ENCODE results near the gene LNP1.
"Not testable (repeated sequence)": the region's sequence is repeated elsewhere in the genome, so short reads cannot be mapped to it uniquely, and the experiment has no call there.

The LNP1 gene, protein sequence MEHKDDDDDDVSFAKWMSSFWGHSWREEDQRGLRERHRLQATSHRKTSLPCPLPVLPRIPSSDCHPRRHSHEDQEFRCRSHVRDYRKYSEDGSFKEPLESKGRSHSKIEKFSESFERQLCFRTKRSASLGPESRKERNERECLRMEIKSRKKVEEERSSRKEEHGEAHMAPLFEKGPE

DNA sequence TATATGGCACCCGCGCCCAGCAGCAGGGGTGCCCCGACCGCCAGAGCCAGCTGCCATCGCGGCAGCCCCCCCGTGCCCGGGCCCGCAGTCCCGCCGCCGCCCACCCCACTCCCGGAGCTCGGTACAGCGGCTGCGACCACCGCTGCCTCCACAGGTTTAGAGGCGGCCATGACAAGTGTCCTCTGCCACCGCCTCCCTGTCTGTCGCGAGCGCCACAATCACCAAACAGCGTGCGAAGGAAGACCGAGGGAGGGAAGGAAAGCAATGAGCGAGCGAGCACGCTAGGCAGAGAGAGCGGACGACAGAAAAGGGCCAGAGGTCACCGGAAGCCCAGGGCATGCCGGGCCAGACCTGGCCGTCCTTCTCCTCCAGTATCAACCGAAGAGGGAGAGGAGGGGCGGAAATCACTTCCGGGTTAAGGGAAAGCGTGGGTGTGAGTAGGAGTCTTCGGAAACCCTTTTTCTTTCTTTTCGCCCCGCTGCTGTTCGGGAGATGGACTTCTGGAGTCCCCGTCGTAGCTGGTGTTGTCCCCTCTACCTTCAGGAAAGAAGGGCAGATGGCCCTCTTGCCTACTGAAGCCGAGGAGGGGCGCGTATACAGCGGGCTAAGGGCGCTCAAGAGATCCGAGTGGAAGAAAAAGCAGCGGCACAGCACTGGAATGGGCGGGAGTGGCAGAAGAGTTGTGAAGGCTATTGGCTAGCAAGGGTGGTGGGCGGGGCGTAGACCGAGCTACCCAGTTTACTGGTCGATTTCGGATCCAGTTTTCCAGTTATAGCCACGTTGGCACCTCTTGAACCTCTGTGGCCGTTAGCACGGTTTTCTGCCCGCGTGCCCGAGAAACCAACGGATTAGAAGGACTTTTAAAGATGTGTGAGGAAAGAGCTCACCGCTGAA is at the start of gene LNP1, which contains the start of gene TOMM70:
Gene LNP1 (plus strand): TSS at position 760 of the 894 bp plus-strand sequence. CDS start 28,191 bp downstream, outside the sequence.
Gene TOMM70 (minus strand): TSS at position 310 of the 894 bp plus-strand sequence. CDS start 140 bp downstream, at position 170.
- peak; percentile 94 for DNase-seq (ENCODE audit: low spot score)

DNA sequence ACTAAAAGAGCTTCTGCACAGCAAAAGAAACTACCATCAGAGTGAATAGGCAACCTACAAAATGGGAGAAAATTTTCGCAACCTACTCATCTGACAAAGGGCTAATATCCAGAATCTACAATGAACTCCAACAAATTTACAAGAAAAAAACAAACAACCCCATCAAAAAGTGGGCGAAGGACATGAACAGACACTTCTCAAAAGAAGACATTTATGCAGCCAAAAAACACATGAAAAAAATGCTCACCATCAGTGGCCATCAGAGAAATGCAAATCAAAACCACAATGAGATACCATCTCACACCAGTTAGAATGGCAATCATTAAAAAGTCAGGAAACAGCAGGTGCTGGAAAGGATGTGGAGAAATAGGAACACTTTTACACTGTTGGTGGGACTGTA is 49.6 kb upstream of the LNP1 start:
- DNase-seq (ENCODE audit: low spot score): not testable (repeated sequence)

DNA sequence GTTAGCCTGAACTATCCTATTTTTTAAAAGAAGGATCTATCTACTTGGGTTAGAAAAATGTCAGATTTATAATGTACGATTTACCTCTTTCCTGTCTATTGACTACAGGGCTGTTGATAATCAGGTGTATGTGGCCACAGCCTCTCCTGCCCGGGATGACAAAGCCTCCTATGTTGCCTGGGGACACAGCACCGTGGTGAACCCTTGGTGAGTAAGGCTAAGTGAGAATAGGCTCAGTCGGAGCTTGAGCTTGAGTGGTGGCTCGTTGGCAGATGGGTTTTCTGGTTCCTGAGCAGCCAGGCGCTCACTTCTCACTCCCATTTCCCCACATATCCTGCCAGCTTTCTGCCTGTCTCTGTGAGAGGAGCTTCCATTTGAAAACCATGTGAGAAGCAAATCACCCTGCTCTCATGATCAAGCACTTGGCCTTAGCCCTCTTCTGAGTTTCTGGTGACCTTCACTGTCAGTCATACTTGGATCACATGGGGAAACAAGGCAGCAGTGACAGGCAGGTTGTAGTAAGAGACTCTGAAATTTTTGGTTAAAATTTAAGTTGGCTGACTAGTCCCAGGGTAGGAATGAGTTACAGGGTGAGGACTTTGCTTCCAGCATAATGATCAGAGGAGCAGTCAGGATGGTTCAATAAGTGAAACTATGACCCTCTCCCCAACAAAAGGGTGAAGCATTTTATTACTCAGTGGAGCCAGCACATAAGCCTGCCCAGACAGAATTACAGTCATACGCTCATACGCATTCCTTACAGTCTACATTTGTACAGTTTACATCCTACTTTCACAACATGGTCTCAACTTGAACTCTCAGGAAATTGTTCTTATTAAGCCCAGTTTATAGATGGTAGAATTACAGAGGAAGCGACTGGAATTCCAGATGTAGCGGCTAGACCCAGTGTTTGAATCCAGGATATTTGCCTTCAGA is 48.8 kb upstream of the LNP1 start:
- DNase-seq (ENCODE audit: low spot score): no peak

GRCh38 chr3:100354850-100355249 is 46.5 kb upstream of the LNP1 start:
- peak; percentile 73 for DNase-seq (ENCODE audit: low spot score)

GRCh38 chr3:100358413-100358812 is 42.9 kb upstream of the LNP1 start:
- DNase-seq (ENCODE audit: low spot score): no peak

DNA sequence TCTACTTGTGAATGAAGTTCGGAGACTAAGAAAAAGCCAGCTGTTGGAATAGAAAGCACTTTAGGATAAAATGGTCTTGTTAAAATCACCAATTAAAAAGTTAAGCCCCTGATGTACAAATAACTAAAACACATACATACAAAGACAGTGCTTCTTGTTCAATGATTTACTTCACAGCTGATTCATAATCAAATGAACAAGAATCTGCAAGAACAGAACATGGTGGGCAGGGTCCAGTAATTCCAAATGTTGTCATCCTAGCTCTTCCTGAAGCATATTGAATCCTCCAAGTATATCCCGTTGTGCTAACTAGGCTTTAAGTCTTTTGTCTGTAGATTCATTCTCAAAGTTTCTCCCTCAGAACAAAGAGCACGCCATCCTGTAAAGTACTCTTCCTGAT is 42.3 kb upstream of the LNP1 start:
- no peak for DNase-seq (ENCODE audit: low spot score)

DNA sequence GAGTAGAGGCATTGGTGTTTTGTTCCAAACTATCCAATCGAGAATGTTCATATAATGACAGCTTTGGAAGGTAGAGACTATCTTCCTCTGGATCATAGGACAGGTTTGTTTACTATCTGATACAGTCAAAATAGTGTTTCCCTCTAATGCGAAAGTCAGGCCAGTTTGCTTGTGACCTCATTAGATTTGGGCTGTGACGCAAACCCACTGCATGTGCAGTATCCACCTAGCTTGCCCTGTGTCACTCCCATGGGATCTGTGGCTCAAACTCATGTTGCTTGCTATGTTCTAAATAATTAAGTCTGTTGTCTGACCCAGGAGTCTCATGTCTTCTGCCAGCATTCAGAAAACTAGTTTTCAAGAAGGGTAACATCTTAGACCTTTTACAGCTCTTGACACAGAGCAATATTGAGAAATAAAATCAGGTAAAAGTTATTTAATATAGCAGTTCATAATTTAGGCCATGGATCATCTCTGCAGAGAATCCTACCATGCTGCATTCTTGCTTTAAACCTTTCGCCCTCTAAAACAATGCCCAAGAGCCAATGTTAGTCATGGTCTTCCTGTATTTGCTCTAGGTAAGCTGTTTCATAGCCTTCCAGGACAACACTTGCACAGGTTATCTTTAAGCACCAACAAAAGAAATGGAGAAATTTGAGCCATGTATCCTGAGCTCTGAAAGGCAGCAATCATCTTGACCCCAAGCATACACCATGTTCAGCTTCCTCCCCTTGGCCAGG is 40.4 kb upstream of the LNP1 start:
- DNase-seq (ENCODE audit: low spot score): no peak

DNA sequence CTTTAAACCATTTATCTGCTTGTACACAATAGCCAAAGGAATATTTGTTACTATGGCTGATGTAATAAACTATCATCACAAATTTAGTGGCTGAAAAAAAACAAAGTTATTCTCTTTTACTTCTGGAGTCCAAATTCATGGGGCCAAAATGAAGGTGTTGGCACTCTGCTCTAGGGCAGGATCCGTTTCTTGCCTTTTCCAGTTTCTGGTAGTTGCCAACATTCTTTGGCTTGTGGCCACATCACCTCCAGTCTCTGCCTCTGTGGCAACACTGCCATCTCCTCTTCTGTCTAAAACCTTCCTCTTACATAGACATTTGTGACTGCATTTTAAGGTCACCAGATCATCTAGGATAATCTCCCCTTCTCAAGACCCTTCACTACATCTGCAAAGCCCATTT is 39.4 kb upstream of the LNP1 start:
- no peak for DNase-seq (ENCODE audit: low spot score)

GRCh38 chr3:100364421-100364820 is 36.9 kb upstream of the LNP1 start:
- no peak for DNase-seq (ENCODE audit: low spot score)

DNA sequence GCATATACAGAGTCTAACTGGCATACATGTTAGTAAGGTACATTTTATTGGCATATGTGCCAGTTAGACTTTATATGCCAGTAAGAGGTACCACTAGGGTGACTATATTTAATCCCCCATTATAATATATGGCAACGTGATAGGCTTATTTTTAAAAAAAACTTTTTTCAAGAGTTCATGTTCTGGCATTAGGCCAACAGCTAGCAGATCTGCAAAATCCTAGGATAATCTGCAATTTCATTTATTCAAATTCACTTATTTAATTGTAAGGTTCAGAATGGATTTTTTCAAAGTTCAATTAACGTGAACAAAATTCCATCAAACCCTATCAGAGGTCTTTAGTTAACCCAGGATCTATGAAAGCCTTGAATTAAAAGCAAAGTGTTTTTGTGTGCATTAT is 34.9 kb upstream of the LNP1 start:
- DNase-seq (ENCODE audit: low spot score): no peak

DNA sequence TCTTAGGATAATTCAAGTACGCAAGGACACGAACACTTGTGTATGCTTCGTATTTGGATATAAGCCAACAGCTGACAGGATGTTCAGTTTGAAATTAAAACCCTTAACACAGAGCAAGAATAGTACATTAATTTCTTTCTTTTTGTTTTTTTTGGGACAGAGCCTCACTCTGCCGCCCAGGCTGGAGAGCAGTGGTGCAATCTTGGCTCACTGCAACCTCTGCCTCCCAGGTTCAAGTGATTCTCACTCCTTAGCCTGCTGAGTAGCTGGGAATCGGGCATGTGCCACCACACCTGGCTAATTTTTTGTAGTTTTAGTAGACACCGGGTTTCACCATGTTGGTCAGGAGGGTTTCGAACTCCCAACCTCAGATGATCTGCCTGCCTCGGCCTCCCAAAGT is 32.9 kb upstream of the LNP1 start:
- no peak for DNase-seq (ENCODE audit: low spot score)

- DNase-seq (ENCODE audit: low spot score): no peak
Measured at GRCh38 chr3:100370756-100371155, 30.6 kb upstream of the LNP1 start.

DNA sequence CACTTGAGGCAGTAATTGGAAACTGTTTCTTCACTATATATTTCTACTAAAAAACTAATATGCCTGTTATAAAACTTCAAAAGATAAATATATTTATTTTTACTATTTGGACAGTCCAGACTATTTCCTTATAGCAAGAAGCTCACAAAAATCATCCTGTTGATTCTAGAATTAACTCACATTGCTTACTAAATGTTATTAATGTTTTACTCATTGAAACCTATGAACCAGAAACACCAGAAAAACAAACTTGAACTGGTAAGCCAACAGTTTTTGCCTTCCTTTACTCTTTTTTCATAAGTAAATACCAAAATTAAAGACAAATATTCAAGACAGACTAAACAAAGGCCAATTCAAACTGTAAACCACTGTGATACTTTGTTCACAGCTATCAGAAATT is 26.8 kb upstream of the LNP1 start:
- no peak for DNase-seq (ENCODE audit: low spot score)

DNA sequence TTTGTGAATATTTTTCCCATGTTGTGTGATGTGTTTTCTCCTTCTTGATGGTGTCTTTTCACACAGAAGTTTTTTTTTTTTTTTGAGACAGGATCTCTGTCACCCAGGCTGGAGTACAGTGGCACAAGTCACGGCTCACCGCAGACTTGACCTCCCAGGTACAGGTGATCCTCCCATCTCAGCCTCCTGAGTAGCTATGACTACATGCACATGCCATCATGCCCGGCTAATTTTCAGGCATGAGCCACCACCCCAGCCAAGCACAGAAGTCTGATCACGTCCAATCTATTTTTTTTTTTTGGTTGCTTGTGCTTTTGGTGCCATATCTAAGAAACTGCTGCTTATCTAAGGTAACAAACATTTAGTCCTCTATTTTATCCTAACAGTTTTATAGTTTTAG is 25.0 kb upstream of the LNP1 start:
- DNase-seq (ENCODE audit: low spot score): no peak

DNA sequence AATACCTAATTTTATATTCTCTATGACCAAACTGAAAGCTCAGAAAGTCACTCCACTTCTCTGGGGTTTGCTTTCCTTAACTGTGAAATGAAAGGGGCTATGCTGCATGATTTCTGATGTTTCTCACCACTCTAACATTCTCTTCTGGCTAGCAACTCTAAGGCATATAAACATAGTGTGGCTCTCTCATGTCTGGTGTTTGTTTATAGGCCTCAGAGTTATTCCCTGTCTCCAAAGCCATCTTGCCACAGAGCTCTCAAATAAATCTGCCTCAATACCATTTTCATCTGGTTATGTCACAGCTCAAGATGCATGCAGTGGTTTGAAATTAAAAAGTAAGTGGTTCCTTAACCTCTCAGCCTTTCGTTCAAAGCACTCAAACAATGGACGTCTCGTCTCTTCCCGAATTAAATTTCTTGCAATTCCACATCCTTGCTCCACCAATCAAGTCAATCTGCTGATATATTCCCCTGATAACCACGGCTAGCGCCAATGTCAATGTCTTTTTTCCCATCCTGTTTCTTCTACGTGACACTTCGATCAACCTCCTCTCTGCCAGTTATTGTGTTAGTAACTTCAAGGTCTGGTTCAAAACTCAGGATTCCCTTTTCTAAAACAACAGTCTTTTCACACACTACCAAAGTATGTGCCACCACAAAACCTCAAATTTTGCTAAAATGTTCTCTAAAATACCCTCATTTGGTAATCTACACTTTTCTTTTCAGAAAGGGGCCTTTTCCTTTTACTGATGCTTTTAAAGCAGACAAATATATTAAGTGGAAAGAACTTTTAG is 16.4 kb upstream of the LNP1 start:
- DNase-seq (ENCODE audit: low spot score): no peak

DNA sequence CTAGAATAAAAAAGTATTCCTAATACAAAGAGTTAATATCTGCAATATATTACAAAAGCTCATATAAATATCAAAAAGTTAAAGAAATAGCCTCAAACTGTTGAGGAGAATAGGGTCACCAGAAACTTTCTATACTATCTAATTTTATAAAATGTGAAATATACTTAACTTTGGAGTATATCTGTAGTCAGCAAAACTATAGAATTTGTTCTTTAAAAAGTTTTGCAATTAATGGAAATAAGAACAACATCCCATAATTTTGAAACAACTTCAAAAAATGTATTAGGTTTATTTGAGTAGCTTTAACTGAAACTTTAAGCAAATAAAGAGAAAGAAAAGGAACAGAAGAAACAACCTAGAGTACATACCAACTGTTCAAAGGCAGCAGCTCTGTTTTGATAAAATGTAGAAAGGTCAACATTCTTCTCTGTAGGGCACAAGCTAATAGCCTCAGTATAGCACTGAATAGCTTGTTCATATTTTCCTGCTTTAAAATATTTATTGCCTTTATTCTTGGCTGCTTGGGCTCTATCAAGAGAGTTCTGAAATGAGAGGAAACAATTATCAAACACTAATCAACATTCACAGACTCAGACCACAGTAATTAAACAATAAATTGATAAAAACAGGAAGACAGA is 14.8 kb upstream of the LNP1 start:
- no peak for DNase-seq (ENCODE audit: low spot score)

DNA sequence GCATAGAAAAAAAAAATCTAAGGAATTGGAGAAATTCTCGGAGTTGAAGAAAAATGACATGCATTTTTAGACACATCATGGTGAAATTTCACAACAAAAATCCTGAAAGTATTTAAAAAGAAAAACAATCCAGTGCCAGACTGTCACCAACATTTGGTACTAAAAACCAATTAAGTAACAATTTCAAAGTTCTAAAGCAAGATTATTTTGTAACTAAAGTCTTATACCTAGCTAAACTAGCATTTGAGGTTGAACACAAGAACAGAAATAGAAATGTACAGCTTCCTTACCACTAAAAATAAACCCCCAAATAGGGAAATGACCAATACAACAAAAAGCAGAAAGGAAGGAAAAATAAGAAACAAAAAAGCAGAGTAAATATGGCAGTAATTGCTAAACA is 12.3 kb upstream of the LNP1 start:
- no peak for DNase-seq (ENCODE audit: low spot score)

- no peak for DNase-seq (ENCODE audit: low spot score)
Measured at GRCh38 chr3:100395679-100396431, 5.5 kb upstream of the LNP1 start.

GRCh38 chr3:100396967-100397366 is 4.4 kb upstream of the LNP1 start:
- DNase-seq (ENCODE audit: low spot score): no peak
